ENCODE measurements around the gene MGMT.

- TF ChIP-seq CTCF (IDR thresholded peaks at IDR 0.05) (no peak), POLR2A (IDR thresholded peaks at IDR 0.05) (no peak)
These were observed 304.5 kb downstream of the MGMT start for GRCh38 chr10:129771576-129771975.
